GM10248 (cell line): ENCODE results near the gene NSMF.

Experiments used
- CTCF ChIA-PET: fragments of 300-600 bp; sonication (Branson Sonifier 250); formaldehyde crosslinking; extraction: SDS; loops from one replicate; lab custom pipeline; 2021; ENCODE audit warnings: antibody characterized with exemption; lab: Yijun Ruan, JAX
- POLR2A ChIA-PET: fragments of 350-650 bp; sonication (Branson Sonifier 250); formaldehyde crosslinking; extraction: SDS; loops from one replicate; lab custom pipeline; 2020; ENCODE audit warnings: antibody characterized with exemption; lab: Yijun Ruan, JAX
- DNase-seq: peaks from one replicate; pipeline ENCODE4 v3.0.0; 2012; ENCODE audit errors: extremely low spot score
- TF ChIP-seq, protein P1 (sequence below): IDR thresholded peaks from 2 replicates; pipeline ENCODE4 v1.5.1; 2012; ENCODE audit warnings: mild to moderate bottlenecking, low read depth; ENCODE audit errors: extremely low read depth, missing control alignments, control extremely low read depth

The NSMF gene

DNA sequence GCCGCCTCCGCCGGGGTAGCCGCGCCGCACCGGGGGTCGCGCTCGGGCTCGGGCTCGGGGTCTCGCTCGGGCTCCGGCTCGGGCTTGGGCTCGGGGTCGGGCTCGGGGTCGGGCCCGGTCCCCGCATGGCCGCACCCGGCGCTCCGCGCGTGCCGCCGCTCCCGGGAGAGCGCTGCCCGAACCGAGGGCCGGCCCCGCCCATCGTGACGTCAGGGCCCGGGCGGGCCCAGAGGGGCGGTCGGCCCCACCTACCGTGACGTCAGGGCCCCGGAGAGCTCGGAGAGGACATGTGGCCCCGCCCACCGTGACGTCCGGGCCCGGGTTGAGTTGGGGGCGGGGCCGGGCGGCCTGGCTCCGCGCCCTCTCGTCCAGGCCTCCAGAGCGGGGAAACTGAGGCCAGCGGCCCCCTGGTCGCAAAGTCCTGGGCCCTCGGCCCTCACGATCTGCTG lies at the start of gene NSMF:
NSMF (minus strand) TSS at position 183 of the 449 bp plus-strand sequence. CDS start 232 bp downstream, outside the sequence.
- TF ChIP-seq, protein P1, sequence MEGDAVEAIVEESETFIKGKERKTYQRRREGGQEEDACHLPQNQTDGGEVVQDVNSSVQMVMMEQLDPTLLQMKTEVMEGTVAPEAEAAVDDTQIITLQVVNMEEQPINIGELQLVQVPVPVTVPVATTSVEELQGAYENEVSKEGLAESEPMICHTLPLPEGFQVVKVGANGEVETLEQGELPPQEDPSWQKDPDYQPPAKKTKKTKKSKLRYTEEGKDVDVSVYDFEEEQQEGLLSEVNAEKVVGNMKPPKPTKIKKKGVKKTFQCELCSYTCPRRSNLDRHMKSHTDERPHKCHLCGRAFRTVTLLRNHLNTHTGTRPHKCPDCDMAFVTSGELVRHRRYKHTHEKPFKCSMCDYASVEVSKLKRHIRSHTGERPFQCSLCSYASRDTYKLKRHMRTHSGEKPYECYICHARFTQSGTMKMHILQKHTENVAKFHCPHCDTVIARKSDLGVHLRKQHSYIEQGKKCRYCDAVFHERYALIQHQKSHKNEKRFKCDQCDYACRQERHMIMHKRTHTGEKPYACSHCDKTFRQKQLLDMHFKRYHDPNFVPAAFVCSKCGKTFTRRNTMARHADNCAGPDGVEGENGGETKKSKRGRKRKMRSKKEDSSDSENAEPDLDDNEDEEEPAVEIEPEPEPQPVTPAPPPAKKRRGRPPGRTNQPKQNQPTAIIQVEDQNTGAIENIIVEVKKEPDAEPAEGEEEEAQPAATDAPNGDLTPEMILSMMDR, result no peak
- POLR2A ChIA-PET, result interaction anchor here (1.0 kb wide), 1 partner anchor 157 kb away, joined by 6 read pairs; the partner anchor contains the start of gene NRARP
- peak; percentile 100 for DNase-seq
- CTCF ChIA-PET, result interaction anchor here (1.0 to 1.3 kb wide), 3 partner anchors 14 to 50 kb away, joined by 3 to 7 read pairs (median 6); partner anchors contain the start of genes EXD3 and NOXA1

DNA sequence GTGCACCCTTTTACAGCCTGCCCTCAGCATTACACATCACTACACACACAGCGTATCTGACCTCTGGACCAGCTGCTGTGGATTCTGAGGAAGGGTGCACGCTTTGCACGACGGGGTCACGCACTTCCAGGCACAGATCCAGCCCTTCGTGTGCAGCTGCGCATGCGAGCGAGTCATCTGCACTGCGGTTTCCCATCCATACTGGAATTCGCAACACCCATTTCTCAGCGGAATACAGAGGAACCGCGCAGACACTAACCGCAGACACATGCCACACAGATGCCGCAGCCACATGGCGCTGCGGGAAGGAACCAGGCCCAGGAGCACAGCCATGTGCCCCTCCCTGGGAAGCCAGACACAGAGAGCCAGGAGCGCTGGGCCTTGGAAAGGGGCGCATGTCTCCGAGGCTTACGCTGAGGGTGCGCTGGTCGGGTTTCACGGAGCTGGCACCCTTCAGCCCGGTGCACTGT lies 47.6 kb upstream of the NSMF start:
- CTCF ChIA-PET, result interaction anchor here (1.1 to 1.7 kb wide), 2 partner anchors 18 to 24 kb away, joined by 3 to 4 read pairs; no protein-coding TSS in a partner anchor
- no peak for DNase-seq
- TF ChIP-seq, protein P1, result no peak
- POLR2A ChIA-PET, result no interaction called here

- no peak for DNase-seq
- POLR2A ChIA-PET, result no interaction called here
- TF ChIP-seq, protein P1, result no peak
- CTCF ChIA-PET, result interaction anchor here (1.1 to 1.7 kb wide), 2 partner anchors 18 to 25 kb away, joined by 3 to 4 read pairs; no protein-coding TSS in a partner anchor
These were observed 47.1 kb upstream of the NSMF start for GRCh38 chr9:137506274-137506673.

DNA sequence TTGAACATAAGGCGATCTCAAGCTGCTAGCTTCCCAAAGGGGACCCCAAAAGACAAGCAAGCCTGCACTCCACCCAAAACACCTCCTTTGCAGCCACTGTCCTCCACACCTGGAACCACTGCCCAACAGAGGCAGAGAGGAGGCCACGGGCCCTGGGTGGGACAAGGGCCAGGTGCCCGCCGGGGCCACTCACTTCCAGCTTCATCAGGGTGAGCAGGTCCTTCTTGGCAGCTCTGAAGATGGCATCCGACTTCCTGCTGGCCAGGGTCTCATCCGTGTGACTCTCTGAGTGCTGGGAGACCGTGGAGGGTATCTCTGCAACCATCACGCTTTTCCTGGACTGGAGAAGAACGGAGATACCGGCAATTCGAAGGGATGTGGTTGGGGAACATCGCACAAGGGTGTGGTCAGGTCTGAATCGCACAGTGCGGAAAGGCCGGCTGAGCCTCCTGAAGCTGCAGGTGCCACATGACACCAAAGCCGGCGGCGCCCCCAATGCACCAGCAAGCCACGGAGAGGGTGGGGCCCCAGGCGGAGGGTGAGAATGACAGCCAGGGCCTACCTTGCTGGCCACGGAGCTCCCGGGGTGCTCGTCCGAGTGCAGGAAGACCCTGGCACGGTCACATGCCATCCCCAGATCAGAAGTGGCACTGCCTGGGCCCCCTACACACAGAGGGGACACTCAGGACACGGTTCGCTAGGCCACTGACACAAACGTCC lies 46.4 kb upstream of the NSMF start:
- CTCF ChIA-PET, result interaction anchor here (1.7 kb wide), 1 partner anchor 19 kb away, joined by 4 read pairs; no protein-coding TSS in a partner anchor

GRCh38 chr9:137504432-137504777 lies 45.3 kb upstream of the NSMF start:
- no peak for DNase-seq
- ChIA-PET CTCF (no interaction called here), POLR2A (no interaction called here)
- TF ChIP-seq, protein P1, result no peak

More for the DNA sequence above, 46.4 kb upstream of the NSMF start:
- TF ChIP-seq, protein P1, result no peak
- POLR2A ChIA-PET, result no interaction called here
- no peak for DNase-seq

DNA sequence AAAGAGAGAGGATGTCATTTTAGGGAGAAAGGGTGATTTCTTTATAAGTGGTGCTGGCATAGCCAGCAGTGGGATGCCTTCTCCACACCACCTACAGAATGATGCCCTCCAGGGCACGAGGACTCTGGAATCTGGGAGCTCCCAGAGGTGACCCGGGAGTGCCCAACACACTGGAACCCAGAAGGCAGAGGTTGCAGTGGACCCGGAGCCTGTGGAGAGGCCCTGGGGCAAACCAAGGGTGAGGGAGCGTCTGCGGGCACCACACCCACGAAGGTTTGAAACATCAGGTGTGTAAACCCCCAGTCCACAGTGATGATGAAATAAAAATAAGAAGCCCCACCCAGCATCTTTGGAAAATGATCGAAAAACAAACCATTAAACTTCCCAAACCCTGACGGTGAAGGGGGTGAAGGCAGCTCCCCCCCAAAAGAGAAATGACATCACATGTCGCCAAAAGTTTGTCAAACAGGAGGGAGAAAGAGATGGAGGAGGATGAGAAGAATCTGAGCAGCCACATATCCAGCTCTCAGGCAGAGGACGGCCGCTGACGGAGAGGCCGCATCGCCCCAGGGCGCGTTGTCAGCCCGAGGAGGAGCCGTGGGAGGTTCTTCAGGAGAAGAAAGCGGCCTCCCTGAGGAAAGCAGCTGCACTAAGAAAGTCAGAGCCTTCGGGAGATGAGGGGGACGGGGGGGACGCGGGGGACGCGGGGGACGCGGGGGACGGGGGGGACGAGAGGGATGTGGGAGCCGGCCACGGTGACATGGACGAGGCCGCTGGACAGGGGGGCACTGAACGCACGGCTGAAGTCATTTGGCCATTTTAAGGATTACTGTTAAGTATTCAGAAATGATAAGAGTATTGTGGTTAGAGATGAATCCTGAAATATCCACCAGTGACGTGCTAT lies 43.1 kb upstream of the NSMF start:
- TF ChIP-seq, protein P1, result no peak
- CTCF ChIA-PET, result no interaction called here
- POLR2A ChIA-PET, result no interaction called here
- DNase-seq, result no peak
